OCI-LY3 (cell line): ENCODE data around the gene VAV2.

ENCODE experiments used
- CTCF ChIP-seq: fragments of 200-600, 300-600 bp; sonication (generic); IDR thresholded peaks from 2 replicates; pipeline ENCODE4 v1.5.1; 2014; ENCODE audit warnings: antibody characterized with exemption, low read length, low read depth
- EZH2phosphoT487 ChIP-seq: fragments of 200-600 bp; shearing (Covaris generic); IDR thresholded peaks from 2 replicates; pipeline ENCODE4 v1.6.1; 2018; ENCODE audit warnings: antibody characterized with exemption, mixed run types, low read depth

- TF ChIP-seq EZH2phosphoT487 (no peak), CTCF (no peak)
Observed at GRCh38 chr9:133939845-133940244, 52.3 kb downstream of the VAV2 start.
